H1 (cell line): ENCODE data around the gene SASH3. TPM values are rescaled to one million over a fixed set of nuclear protein-coding genes. Genes with fewer than 3 reads are reported as not detected.

Experiments
- ASH2L ChIP-seq: fragments of 200-600, 300-600 bp; sonication (generic); IDR thresholded peaks from one replicate; pipeline ENCODE4 v1.7.1; 2017; ENCODE audit warnings: low read length
- BRCA1 ChIP-seq: IDR thresholded peaks from 2 replicates; pipeline ENCODE4 v1.6.1; 2012; ENCODE audit warnings: low read depth, low read length, improper control_type of control experiment
- CBX8 ChIP-seq: fragments of 300-800, 300-1000 bp; sonication (generic); IDR thresholded peaks from 2 replicates; pipeline ENCODE4 v1.7.1; 2016; ENCODE audit warnings: low read depth, low read length, borderline replicate concordance
- EP300 ChIP-seq, 2 experiments: IDR thresholded peaks; 1 replicate in 1 of 2; 2 replicates in 1 of 2; pipeline ENCODE4 v1.6.1; 2011 to 2012; ENCODE audit warnings: low read depth in 2 of 2, low read length in 2 of 2, mild to moderate bottlenecking in 2 of 2, borderline replicate concordance in 1 of 2, inconsistent platforms in 1 of 2, moderate library complexity in 1 of 2
- EZH2 ChIP-seq: fragments of 200-600 bp; sonication (generic); IDR thresholded peaks from 2 replicates; pipeline ENCODE4 v1.7.1; 2012; ENCODE audit warnings: low read depth, mild to moderate bottlenecking, moderate library complexity, low read length, inconsistent platforms; ENCODE audit not compliant: severe bottlenecking
- GTF2F1 ChIP-seq: IDR thresholded peaks from 2 replicates; pipeline ENCODE4 v1.6.1; 2012; ENCODE audit warnings: low read depth, low read length, improper control_type of control experiment, borderline replicate concordance
- HDAC6 ChIP-seq: IDR thresholded peaks from one replicate; pipeline ENCODE4 v1.7.1; 2012; ENCODE audit warnings: low read depth, mild to moderate bottlenecking, inconsistent platforms, low read length, moderate library complexity
- JUND ChIP-seq: IDR thresholded peaks from 2 replicates; pipeline ENCODE4 v1.6.1; 2011; ENCODE audit warnings: mild to moderate bottlenecking, improper control_type of control experiment, low read length
- KDM1A ChIP-seq: fragments of 200-600, 300-600 bp; sonication (generic); IDR thresholded peaks from 2 replicates; pipeline ENCODE4 v1.7.1; 2016; ENCODE audit warnings: mild to moderate bottlenecking, low read length, borderline replicate concordance
- KDM4A ChIP-seq: IDR thresholded peaks from one replicate; pipeline ENCODE4 v1.7.1; 2012; ENCODE audit warnings: low read depth, mild to moderate bottlenecking, moderate library complexity, low read length, inconsistent platforms; ENCODE audit not compliant: severe bottlenecking
- PHF8 ChIP-seq: fragments of 200-600 bp; sonication (generic); conservative IDR thresholded peaks from 2 replicates; pipeline ENCODE4 v1.7.1; 2012; ENCODE audit warnings: low read depth, mild to moderate bottlenecking, inconsistent platforms, low read length, moderate library complexity
- POLR2A ChIP-seq, 2 experiments: IDR thresholded peaks; 1 replicate in 1 of 2; 2 replicates in 1 of 2; pipeline ENCODE4 v1.6.1; 2011; ENCODE audit warnings: low read depth in 2 of 2, low read length in 2 of 2, mild to moderate bottlenecking in 2 of 2; ENCODE audit errors: control extremely low read depth in 1 of 2
- POLR2AphosphoS5 ChIP-seq: IDR thresholded peaks from 2 replicates; pipeline ENCODE4 v1.6.1; 2011; ENCODE audit warnings: low read depth, low read length
- RAD21 ChIP-seq, 2 experiments: IDR thresholded peaks in 1 of 2; conservative IDR thresholded peaks in 1 of 2; 2 replicates each; pipeline ENCODE4 v1.6.1; 2011; ENCODE audit warnings: low read depth in 2 of 2, low read length in 2 of 2, improper control_type of control experiment in 1 of 2, inconsistent platforms in 1 of 2, mild to moderate bottlenecking in 1 of 2, moderate library complexity in 1 of 2
- RBBP5 ChIP-seq: IDR thresholded peaks from 2 replicates; pipeline ENCODE4 v1.7.1; 2012; ENCODE audit warnings: low read depth, mild to moderate bottlenecking, inconsistent platforms, low read length, moderate library complexity, borderline replicate concordance
- RFX5 ChIP-seq: IDR thresholded peaks from 2 replicates; pipeline ENCODE4 v1.6.1; 2011; ENCODE audit warnings: low read depth, low read length, improper control_type of control experiment, borderline replicate concordance
- RNF2 ChIP-seq: fragments of 200-900, 300-1000 bp; sonication (generic); IDR thresholded peaks from 2 replicates; pipeline ENCODE4 v1.7.1; 2016; ENCODE audit warnings: borderline replicate concordance, low read depth, mild to moderate bottlenecking, antibody characterized with exemption, low read length; ENCODE audit not compliant: poor library complexity, severe bottlenecking; ENCODE audit errors: missing control alignments
- SIRT6 ChIP-seq: IDR thresholded peaks from one replicate; pipeline ENCODE4 v1.7.1; 2012; ENCODE audit warnings: low read length, inconsistent platforms
- SP2 ChIP-seq: IDR thresholded peaks from 2 replicates; pipeline ENCODE4 v1.6.1; 2012; ENCODE audit warnings: mild to moderate bottlenecking, low read length, inconsistent platforms
- TAF7 ChIP-seq: optimal IDR thresholded peaks from 2 replicates; pipeline ENCODE3; 2011; ENCODE audit warnings: low read depth, mild to moderate bottlenecking, inconsistent platforms, low read length, moderate library complexity, borderline replicate concordance
- TBP ChIP-seq: IDR thresholded peaks from 2 replicates; pipeline ENCODE4 v1.6.1; 2011; ENCODE audit warnings: low read depth, low read length, improper control_type of control experiment
- YY1 ChIP-seq: IDR thresholded peaks from 2 replicates; pipeline ENCODE4 v1.6.1; 2011; ENCODE audit warnings: low read depth, mild to moderate bottlenecking, low read length
- ZNF274 ChIP-seq: IDR thresholded peaks from 2 replicates; pipeline ENCODE4 v1.7.0; 2012; ENCODE audit warnings: low read length, borderline replicate concordance; ENCODE audit errors: extremely low read depth
- polyA plus RNA-seq, 7 experiments: library from polyadenylated mRNA; depleted of rRNA in 3 of 7; stranded (reverse) in 5 of 7; unstranded in 2 of 7; fragments of >200 nt in 5 of 7; fragments of 200-250 nt in 2 of 7; gene quantifications; 1 replicate in 5 of 7; 2 replicates in 1 of 7; 4 replicates in 1 of 7; pipeline versions ENCODE4 v1.2.1 to v1.2.3, GENCODE V29; 2011 to 2013; ENCODE audit warnings: missing spikeins in 2 of 7, mixed read lengths in 2 of 7
- total RNA-seq: library from RNA; stranded (reverse); fragmentation: NEBNext Ultra II Directional; extraction: Animal tissue kit (Norgen Biotek cat#: 25700); gene quantifications from 2 replicates; pipeline ENCODE4 v1.2.1, GENCODE V29; 2021
- TF ChIP-seq, protein P1 (sequence below): IDR thresholded peaks from 2 replicates; pipeline ENCODE4 v1.6.1; 2012; ENCODE audit warnings: inconsistent platforms

SASH3 gene
- total and polyA plus RNA-seq, 2 of the 8 experiments (the other 6 are each of a cell fraction or from before 2014, with no cell fraction given), result not detected

DNA sequence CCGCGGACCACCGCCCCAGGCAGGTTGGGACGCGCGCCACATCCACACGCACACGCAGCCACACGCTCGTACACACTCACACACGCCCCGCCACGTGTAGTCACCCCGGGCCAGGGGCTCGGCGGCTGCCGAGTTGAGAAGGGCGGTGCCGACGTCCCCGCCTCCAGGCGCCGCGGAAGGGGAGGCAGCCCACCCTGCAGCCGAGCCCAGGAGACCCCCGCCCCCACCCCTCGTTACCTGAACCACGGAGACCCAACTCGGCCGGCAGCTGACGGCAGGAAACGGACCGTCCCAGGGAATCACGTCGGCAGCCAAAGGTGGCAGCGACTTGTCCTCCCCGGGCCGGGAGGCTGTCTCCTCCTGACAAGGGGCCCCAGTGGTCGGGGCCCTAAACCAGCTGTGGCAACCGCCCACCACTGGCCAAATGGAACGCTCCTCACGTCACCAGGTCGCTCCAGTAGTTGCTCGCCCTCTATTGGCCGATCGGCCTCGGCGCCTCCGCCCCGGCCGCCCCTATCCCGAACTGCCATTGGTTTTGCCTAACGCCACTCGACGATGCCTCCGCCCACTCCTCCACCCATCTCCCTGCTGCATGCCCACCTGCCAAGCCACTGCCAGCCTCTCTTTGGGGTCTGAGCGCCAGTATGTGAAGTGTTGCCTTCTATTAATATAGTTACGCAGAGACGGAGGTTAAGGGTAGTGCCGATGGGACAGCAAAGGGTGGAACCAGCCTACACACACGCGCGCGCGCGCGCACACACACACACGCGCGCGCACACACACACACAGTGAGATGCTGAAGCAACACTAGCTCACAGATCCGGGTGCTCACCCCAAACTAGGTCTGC, 63.9 kb downstream of the SASH3 start, which contains the start of gene ZDHHC9 (continued):
- no peak; a peak in 1 of 3 replicates for TF ChIP-seq EP300 (IDR thresholded peaks at IDR 0.05; ENCODE audit: borderline replicate concordance in 1 of 2, low read depth in 2 of 2, low read length in 2 of 2)
- TF ChIP-seq RBBP5, result no peak
- no peak for TF ChIP-seq EZH2
- no peak for TF ChIP-seq TAF7
- no peak for TF ChIP-seq GTF2F1
- no peak for TF ChIP-seq JUND
- no peak for TF ChIP-seq YY1
- TF ChIP-seq ZNF274, result no peak
- TF ChIP-seq RAD21 (IDR thresholded peaks at IDR 0.05 in 1 of 2, conservative IDR thresholded peaks at IDR 0.05 in 1 of 2; ENCODE audit: low read depth in 2 of 2, low read length in 2 of 2), result no peak
- TF ChIP-seq, protein P1, sequence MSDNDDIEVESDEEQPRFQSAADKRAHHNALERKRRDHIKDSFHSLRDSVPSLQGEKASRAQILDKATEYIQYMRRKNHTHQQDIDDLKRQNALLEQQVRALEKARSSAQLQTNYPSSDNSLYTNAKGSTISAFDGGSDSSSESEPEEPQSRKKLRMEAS, result peak; percentile 60
- no peak for TF ChIP-seq RFX5
- TF ChIP-seq POLR2A (IDR thresholded peaks at IDR 0.05; ENCODE audit: control extremely low read depth in 1 of 2, low read depth in 2 of 2, low read length in 2 of 2), result peak in 1 of 2 experiments; percentile 58; a peak in 2 of 3 replicates
- TF ChIP-seq KDM4A, result peak; percentile 77
- TF ChIP-seq CBX8, result no peak
- TF ChIP-seq TBP, result no peak
- TF ChIP-seq POLR2AphosphoS5, result no peak; the same call in 1 of the 2 replicates
- no peak for TF ChIP-seq RNF2
- TF ChIP-seq SIRT6, result no peak
- TF ChIP-seq BRCA1, result no peak
- no peak for TF ChIP-seq ASH2L
- TF ChIP-seq SP2, result peak; percentile 54
- TF ChIP-seq KDM1A, result no peak
- no peak for TF ChIP-seq HDAC6
- TF ChIP-seq PHF8, result peak; percentile 49; the same call in 1 of the 2 replicates
